GM18520 (cell line): ENCODE results near the gene CEP250.
"Not testable (repeated sequence)": the region's sequence is repeated elsewhere in the genome, so short reads cannot be mapped to it uniquely, and the experiment has no call there.

ENCODE experiments used
- ATAC-seq: cut with Tn5 transposase; IDR thresholded peaks from one replicate; pipeline ENCODE4 v1.9.1; 2021; ENCODE audit not compliant: unreplicated experiment

Gene CEP250

DNA sequence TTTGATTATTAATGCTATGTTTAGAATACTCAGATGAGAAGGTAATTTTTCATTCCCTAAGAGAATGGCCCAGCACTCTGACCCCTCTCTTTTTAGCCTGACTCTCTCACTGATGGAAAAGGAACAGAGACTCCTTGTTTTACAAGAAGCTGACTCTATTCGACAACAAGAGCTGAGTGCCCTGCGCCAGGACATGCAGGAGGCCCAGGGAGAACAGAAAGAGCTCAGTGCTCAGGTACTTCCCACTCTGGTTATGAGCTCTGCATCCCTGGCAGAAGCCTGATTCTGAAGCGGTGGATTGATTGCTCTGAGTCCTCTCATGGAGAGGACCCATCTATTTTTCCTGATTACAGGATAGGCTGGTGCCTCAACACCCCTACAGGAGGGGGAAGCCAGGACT, 41.1 kb downstream of the CEP250 start:
- ATAC-seq = no peak

DNA sequence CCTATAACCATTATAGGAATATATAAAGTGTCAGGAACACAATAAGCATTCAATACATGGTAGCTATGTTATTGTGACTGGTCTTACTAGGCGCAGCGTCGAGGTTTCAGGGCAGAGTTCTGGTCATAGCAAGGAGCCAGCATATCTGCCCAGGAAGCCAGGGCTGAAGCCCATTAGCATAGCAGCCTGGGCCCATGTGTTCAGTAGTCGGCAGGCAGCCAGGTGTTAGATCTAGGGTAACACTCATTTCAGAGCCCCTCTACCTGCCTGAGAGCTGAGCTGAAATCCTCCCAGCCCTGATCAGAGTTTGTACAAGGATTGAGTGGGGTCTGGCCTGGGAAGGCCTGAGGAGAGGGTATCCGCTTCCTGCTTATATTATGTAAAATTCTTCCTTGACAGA, 41.9 kb downstream of the CEP250 start:
- ATAC-seq = no peak

GRCh38 chr20:35497780-35498189, 42.4 kb downstream of the CEP250 start:
- ATAC-seq = no peak

DNA sequence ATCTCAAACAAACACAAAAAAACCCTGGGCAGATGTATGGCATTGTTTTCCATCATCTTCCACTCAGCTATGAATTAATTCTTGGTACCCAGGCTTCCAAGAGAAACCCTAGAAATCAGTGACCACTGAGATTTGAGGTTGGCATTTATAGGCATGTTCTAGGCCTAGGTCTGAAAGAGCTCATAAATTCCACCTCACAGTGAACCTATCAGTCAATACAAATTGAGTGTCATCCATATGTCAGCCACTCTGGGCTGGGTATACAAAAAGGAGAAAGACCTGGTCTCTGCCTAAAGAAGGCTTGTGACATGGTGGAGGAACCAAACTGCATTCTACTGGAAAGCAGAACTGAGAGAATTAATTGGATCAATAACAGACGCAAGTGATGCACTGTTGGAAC, 43.9 kb downstream of the CEP250 start:
- no peak for ATAC-seq

DNA sequence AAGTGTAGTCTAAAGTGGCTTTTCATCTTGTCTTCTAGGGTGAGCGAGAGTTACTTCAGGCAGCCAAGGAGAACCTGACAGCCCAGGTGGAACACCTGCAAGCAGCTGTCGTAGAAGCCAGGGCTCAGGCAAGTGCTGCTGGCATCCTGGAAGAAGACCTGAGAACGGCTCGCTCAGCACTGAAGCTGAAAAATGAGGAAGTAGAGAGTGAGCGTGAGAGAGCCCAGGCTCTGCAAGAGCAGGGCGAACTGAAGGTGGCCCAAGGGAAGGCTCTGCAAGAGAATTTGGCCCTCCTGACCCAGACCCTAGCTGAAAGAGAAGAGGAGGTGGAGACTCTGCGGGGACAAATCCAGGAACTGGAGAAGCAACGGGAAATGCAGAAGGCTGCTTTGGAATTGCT, 47.0 kb downstream of the CEP250 start:
- no peak for ATAC-seq

DNA sequence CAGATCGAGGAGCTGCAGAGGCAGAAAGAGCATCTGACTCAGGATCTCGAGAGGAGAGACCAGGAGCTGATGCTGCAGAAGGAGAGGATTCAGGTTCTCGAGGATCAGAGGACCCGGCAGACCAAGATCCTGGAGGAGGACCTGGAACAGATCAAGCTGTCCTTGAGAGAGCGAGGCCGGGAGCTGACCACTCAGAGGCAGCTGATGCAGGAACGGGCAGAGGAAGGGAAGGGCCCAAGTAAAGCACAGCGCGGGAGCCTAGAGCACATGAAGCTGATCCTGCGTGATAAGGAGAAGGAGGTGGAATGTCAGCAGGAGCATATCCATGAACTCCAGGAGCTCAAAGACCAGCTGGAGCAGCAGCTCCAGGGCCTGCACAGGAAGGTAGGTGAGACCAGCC, 47.9 kb downstream of the CEP250 start:
- no peak for ATAC-seq

- no peak for ATAC-seq
Observed at GRCh38 chr20:35503841-35504561, 48.6 kb downstream of the CEP250 start.

GRCh38 chr20:35504751-35505150, 49.4 kb downstream of the CEP250 start:
- ATAC-seq = no peak

- no peak for ATAC-seq
Observed at GRCh38 chr20:35506179-35506578, 50.8 kb downstream of the CEP250 start.

DNA sequence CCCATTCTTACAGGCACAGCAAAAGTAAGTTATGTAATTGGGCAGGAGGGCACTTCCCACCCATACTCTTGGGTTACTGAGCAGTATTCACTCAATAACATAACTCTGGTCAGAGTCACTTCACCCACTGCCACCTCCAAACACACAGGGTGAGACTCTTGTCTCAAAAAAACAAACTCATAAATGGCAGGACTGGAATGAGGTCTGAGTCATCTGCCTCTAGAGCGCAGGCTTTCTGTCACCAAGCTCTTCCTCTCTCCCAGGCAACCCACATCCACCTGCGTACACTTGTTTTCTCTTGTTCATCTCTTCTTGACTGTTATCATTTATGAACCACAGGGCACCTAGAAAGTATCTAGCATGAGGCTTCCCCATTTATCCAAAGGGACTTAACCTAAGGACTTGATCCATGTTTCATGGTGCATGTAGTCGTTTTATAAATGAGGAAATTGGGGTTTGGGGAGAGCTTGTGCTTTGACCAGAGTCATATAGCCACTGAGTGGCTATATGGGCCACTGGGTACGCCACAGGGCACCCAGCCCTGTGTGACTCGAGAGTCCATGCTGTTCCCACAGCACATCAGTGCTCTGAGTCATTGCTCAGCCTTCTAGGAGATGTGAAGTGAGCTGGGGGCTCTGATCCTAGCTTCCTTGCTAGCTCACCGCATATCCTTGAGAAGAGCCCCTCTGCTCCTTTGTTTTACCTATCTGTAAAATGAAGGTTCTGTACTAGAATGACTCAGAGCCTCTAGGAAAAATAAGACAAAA, 51.7 kb downstream of the CEP250 start:
- ATAC-seq = no peak

DNA sequence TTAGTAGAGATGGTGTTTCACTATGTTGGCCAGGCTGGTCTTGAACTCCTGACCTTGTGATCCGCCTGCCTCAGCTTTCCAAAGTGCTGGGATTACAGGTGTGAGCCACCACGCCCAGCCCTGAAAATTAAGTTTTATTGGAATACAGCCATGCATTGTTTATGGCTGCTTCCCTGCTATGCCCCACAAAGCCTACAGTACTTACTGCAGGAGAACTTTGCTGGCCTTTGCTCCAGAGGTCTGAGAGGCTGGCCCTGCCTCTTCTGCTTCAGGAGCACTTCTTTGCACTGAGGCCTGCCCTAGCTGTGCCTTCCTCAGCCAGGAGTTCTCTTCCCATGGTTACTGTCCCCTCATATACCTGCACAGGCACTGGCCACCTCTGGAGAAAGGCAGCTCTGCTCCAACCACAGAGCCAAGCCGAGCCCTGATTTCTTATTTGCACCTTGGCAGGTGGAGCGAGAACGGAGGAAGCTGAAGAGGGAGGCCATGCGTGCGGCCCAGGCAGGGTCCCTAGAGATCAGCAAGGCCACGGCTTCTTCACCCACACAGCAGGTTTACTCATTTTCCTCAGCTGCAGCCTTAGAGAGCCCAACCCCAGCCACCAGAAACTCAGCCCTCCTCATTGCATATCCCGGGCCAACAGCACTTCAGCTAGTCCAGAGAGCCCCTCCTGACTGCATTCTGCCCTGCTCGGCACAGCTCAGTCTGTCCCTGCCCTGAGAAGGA, 53.3 kb downstream of the CEP250 start:
- ATAC-seq = no peak

DNA sequence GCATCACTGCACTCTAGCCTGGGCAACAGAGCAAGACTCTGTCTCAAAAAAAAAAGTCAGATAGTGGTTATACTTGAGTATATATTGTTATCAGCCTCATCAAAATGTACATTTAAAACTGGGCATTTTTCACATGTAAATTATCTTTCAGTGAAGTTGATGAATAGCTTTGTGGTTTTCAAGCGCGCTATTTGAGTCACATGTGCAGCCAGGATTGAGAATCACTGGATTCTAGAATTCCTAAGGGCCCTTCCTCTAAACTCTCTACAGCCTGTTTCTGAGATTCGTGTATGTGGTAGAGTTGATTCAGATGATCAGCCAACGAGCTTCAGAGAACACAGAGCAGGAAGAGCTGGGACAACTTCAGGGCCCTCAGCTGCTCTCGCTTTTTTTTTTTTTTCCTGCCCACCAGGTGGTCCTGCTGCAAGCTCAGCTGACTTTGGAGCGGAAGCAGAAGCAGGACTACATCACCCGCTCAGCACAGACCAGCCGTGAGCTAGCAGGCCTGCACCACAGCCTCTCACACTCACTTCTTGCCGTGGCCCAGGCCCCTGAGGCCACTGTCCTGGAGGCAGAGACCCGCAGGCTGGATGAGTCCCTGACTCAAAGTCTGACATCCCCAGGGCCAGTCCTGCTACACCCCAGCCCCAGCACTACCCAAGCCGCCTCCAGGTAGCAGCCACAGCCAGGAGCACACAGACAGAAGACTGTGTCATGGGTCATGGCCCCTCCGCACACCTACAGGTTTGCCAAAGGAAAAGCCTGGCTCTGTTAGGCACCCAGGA, 55.7 kb downstream of the CEP250 start:
- no peak for ATAC-seq

DNA sequence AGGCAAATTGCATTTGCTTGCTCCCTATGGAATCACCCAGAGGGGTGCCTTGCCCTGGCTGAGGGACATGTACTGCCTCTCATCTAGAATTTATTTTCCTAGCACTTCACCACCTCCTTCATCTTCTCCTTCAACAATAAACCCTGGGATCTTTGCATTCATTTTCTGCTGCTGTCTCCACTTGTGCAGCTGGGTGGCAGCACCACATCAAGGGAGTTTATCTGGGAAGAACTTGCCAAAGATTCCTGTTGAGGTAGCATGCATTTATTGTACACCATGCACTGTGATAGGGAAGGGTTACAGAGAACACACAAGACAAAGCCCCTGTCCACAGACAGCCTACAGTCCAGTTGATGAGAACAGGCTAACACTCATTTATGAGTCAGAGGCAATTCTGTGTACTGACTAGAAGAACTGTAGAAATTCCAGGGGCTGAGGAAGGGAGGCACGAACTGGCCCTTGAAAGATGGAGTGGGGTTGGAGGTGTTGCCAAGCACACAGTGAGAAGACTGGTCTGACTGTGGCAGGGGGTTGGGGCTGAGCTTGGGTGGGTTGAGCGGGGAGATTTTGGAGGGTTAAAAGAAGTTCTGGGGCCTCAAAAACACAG, 56.5 kb downstream of the CEP250 start:
- no peak for ATAC-seq

DNA sequence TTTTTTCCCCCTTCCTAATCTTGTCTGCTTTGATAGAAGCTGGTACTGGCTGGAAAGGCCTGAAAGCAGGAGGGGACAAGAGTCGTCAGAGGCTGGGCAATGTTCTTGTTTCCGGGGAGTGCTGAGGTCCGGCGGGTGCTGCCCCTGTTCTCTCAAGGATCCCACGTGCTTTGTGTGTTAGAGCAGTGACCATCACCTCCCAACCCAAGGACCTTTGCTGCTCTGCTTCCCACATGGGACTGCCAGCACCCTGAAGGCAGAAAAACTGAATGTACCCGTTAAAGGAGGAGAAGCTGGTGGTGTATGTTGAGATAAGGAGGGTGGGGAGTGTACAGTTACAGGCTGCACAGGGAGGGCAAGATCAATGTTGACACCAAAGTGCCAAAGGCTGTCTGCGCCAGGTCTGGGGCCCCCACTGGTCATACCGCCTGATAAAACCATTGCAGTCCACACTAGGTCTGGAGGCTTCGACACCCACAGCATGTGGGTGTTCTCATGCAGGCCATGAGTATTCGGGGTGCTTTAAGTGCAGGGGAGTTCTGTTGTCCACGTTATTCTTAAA, 59.1 kb downstream of the CEP250 start:
- no peak for ATAC-seq

DNA sequence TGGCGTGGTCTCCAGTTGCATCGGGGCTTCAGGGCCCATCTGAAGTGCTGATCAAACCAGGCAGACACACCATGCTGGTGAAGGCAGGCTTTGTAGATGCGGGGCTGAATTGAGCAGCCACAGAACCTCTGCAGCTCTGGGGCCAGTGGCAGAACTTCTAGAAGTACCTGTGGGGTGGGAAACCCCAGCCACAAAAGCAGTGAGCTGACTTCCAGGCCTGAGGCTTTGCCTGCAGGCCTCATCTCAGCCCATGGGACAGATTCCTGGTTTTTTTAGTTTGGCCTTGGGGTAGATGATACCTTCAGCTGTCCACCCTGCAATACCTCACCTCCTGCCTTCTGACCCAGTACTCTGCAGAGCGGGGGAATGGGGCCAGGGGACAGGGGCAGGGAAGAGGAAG, 59.9 kb downstream of the CEP250 start:
- ATAC-seq = no peak

DNA sequence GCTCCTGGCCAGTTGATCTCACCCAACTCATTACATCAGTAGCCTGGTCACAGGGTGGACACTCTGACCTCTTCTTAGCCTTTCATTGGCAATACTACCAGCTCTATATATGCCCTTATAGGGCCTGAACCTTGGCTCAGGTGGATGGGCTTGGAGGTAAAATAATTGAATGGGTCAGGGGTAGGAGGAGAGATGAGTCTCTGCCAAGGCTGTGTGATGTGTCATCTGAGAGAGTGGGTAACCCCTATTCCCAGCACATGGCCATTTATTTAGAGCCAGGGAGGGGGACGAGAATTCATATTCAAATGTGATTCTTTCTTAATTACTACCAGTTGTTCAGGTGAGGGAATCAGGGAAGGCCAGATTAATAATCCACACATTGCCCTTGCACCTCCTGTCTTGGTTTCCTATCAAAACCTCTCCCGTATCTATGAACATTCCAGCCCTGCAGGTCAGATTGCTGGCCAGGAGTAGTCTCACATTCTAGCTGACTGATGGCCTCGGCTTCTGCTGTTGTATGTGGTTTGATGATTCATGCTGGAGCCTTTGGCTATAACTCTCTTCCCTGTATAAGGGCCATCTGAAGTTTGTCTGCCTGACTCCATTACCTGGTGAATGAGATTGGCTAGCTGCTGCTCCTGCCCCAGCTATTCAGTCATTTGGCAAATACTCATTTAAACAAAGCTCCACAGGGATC, 60.7 kb downstream of the CEP250 start:
- no peak for ATAC-seq

GRCh38 chr20:35517125-35517524, 61.7 kb downstream of the CEP250 start:
- ATAC-seq = no peak

DNA sequence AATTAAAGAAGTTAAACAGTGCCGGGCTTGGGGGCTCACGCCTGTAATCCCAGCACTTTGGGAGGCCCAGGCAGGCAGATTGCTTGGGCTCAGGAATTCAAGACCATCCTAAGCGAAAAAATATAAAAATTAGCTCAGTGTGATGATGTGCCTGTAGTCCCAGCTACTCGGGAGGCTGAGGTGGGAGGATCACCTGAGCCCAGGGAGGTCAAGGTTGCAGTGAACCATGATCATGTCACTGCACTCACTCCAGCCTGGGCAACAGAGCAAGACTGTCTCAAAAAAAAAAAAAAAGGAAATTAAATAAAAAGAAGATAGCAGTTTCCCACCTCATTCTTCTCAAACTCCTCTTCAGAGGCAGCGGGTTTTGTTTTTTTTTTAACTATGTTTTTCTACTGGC, 62.4 kb downstream of the CEP250 start:
- not testable (repeated sequence) for ATAC-seq

DNA sequence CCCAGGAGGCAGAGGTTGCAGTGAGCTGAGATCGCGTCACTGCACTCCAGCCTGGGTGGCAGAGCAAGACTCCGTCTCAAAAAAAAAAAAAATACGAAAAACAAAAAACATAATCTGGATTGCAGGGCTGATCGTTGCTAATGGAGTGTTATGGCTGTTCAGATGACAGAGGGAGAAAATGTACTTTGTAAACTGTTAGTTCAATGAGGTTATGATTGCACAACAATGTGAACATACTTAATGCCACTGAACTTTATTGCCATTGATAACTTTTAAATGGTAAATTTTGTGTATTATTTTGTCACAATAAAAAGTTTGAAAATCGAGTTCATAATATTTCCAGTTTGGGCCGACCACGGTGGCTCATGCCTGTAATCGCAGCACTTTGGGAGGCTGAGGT, 63.6 kb downstream of the CEP250 start:
- ATAC-seq = no peak
